Heart right ventricle (tissue), 16 donors: ENCODE results near the gene TTBK2. TPM values are rescaled to one million over a fixed set of nuclear protein-coding genes. Genes with fewer than 3 reads are reported as not detected.

Experiments used
- ATAC-seq, 8 donors: fragments of 200-7000 bp; cut with Tn5 transposase; one replicate each; pipeline ENCODE4 v1.9.1; 2020; ENCODE audit warnings: mild to moderate bottlenecking in 8 of 8, moderate library complexity in 8 of 8, moderate number of reproducible peaks in 1 of 8
- DNase-seq, 2 donors: peaks; one replicate each; pipeline ENCODE4 v3.0.0-alpha.2; 2020
- H3K27ac ChIP-seq, 10 donors: fragments of 200-600 bp; sonication (generic) in 2 of 10; one replicate each; pipeline versions ENCODE4 v1.5.0 to v1.8.0; 2020 to 2022; ENCODE audit warnings: mild to moderate bottlenecking in 3 of 10
- H3K27me3 ChIP-seq, 7 donors: fragments of 200-600 bp; one replicate each; pipeline ENCODE4 v1.8.0; 2021 to 2022; ENCODE audit warnings: mild to moderate bottlenecking in 2 of 7
- H3K36me3 ChIP-seq, 9 donors: fragments of 200-600 bp; sonication (generic) in 1 of 9; one replicate each; pipeline versions ENCODE4 v1.5.0 to v1.8.0; 2020 to 2022; ENCODE audit warnings: mild to moderate bottlenecking in 2 of 9
- H3K4me1 ChIP-seq, 9 donors: fragments of 200-600 bp; sonication (generic) in 1 of 9; one replicate each; pipeline versions ENCODE4 v1.5.0 to v1.8.0; 2020 to 2022; ENCODE audit warnings: mild to moderate bottlenecking in 4 of 9
- H3K4me3 ChIP-seq, 10 donors: fragments of 200-600 bp; sonication (generic) in 2 of 10; one replicate each; pipeline versions ENCODE4 v1.5.0 to v1.8.0; 2020 to 2022; ENCODE audit warnings: mild to moderate bottlenecking in 7 of 10, moderate library complexity in 2 of 10
- H3K9me3 ChIP-seq, 11 donors: fragments of 200-600 bp in 10 of 11; sonication (generic) in 2 of 11; one replicate each; pipeline versions ENCODE4 v1.5.0 to v1.8.0; 2013 to 2022; ENCODE audit warnings: mild to moderate bottlenecking in 2 of 11, control low read depth in 1 of 11, moderate library complexity in 1 of 11
- CTCF ChIP-seq, 9 donors: fragments of 200-600 bp; sonication (generic) in 2 of 9; IDR thresholded peaks; one replicate each; pipeline versions ENCODE4 v1.5.0 to v1.8.0; 2021 to 2022; ENCODE audit warnings: antibody characterized with exemption in 9 of 9, mild to moderate bottlenecking in 5 of 9, moderate library complexity in 1 of 9
- WGBS, 2 donors: extraction: QIAGEN DNeasy Blood & Tissue Kit; methylation state at CpG; one replicate each; pipeline ENCODE4 v1.1.7; 2013; ENCODE audit warnings: inconsistent platforms in 1 of 2; 5-methylcytosine and 5-hydroxymethylcytosine counted together
- intact Hi-C, 10 donors: fragments of 100-400 bp; cut with DNase I; formaldehyde crosslinking; loops; one replicate each; pipeline versions ENCODE4 v1.11.1 to v1.14.2; 2022
- polyA plus RNA-seq, 2 donors: library from polyadenylated mRNA; stranded (reverse); fragments of 200-250 nt; gene quantifications; one replicate each; pipeline ENCODE4 v1.2.3, GENCODE V29; 2013
- total RNA-seq, 10 donors: library from RNA; stranded (reverse); fragmentation: NEBNext Ultra II Directional in 3 of 10; extraction: Animal tissue kit (Norgen Biotek cat#: 25700) in 3 of 10; gene quantifications; one replicate each; pipeline versions ENCODE4 v1.2.1 to v1.2.4, GENCODE V29; 2021 to 2023
- donor health status: Arrhythmogenic right ventricular cardiomyopathy.
- donor health status: ischemic (EF 13 %, LVEDD 7.1; RV severe dilation, severe dysfunction).
- donor health status: healthy with polysubstance abuse.
- donor health status: DM: no; HTN: yes; CAD: no.
- donor health status: DM: no; HTN: no; CAD: no.
- donor health status: ischemic (EF 25% LVEDD 6.9; RV normal size, moderate dysfunction).
- donor health status: ischemic (EF 25% LVEDD 5.7; RV mildly dilated, moderate dysfunction).
- donor health status: healthy.
- donor health status: DM: yes; HTN: yes; CAD: no.
- donor health status: Ischemic cardiomyopathy.
- donor health status: ischemic (EF 35%, LVEDD 5.7; RV mildly dilated, moderate dysfunction).
- donor health status: nonischemic (EF 11% LVEDD 7.7; RV severe dilation, severe dysfunction).
- donor health status: DM: yes; HTN: yes; CAD: no.
- donor health status: PGD.
- donor health status: ischemic (EF 29% LVEDD 5.4; RV normal size, mild dysfunction).
- donor health status: nonischemic (EF 23%, LVEDD 6.1; RV moderate dilation, normal function).

The TTBK2 gene
- total and polyA plus RNA-seq, 12 donors, result 2.1 to 29.1 (median 22.1) TPM

- peak; percentile 82 to 96 (median 94) for ATAC-seq
- H3K9me3 ChIP-seq, result peaks cover 0 to 14% (median 5%) of the 10 kb centered on the region in 11 donors
- H3K27me3 ChIP-seq, result no peaks in the 10 kb centered on the region
- H3K4me3 ChIP-seq, result no peak overlapping the region
- WGBS, 2 donors, result 29 to 32% methylated on average over 4 of the region's 4 CpGs
- H3K4me1 ChIP-seq, result peaks cover 0 to 5% (median 0%) of the 10 kb centered on the region in 9 donors
- intact Hi-C loops, result loop anchor here in 9 of 10 donors (1.0 to 10.0 kb wide), 4 partner anchors 220 to 223 kb away; partner anchors contain the start of gene TTBK2 (in 1 of the 9)
- TF ChIP-seq CTCF (IDR thresholded peaks at IDR 0.05), result peak; percentile 57 to 84 (median 80)
- H3K36me3 ChIP-seq, result peaks cover 0 to 88% (median 10%) of the 10 kb centered on the region in 9 donors
- no peak overlapping the region for H3K27ac ChIP-seq
- DNase-seq, result peak in 1 of 2 donors; percentile 52
These were observed 216.1 kb downstream of the TTBK2 start for GRCh38 chr15:42704492-42704926.

GRCh38 chr15:42696626-42697025, 224.0 kb downstream of the TTBK2 start:
- Histone ChIP-seq H3K36me3 (peaks cover 0 to 100% (median 27%) of the 10 kb centered on the region in 9 donors), H3K9me3 (peaks cover 0 to 14% (median 5%) of the 10 kb centered on the region in 11 donors), H3K4me3 (no peak overlapping the region), H3K4me1 (peaks cover 0 to 5% (median 0%) of the 10 kb centered on the region in 9 donors), H3K27ac (no peak overlapping the region), H3K27me3 (no peaks in the 10 kb centered on the region)
- TF ChIP-seq CTCF (IDR thresholded peaks at IDR 0.05), result no peak
- 90% methylated on average over 5 of the region's 5 CpGs for WGBS, 2 donors
- ATAC-seq, result no peak
- intact Hi-C loops, result no loop called here
- DNase-seq, result no peak

- ATAC-seq, result peak in 2 of 8 donors; percentile 39 to 50
- Histone ChIP-seq H3K27ac (no peak overlapping the region), H3K36me3 (peaks cover 0 to 100% (median 27%) of the 10 kb centered on the region in 9 donors), H3K27me3 (no peaks in the 10 kb centered on the region), H3K4me3 (no peak overlapping the region), H3K9me3 (peaks cover 0 to 4% (median 0%) of the 10 kb centered on the region in 11 donors), H3K4me1 (peaks cover 0 to 5% (median 0%) of the 10 kb centered on the region in 9 donors)
- intact Hi-C loops, result no loop called here
- 88 to 97% methylated on average over 6 of the region's 6 CpGs for WGBS, 2 donors
- no peak for TF ChIP-seq CTCF (IDR thresholded peaks at IDR 0.05)
- DNase-seq, result peak in 1 of 2 donors; percentile 15
These were observed 225.0 kb downstream of the TTBK2 start for GRCh38 chr15:42695527-42696071.

GRCh38 chr15:42694398-42694797, 226.2 kb downstream of the TTBK2 start:
- Histone ChIP-seq H3K4me1 (peaks cover 0 to 5% (median 0%) of the 10 kb centered on the region in 9 donors), H3K27me3 (no peaks in the 10 kb centered on the region), H3K36me3 (peaks cover 0 to 100% (median 27%) of the 10 kb centered on the region in 9 donors), H3K9me3 (no peaks in the 10 kb centered on the region), H3K4me3 (no peak overlapping the region), H3K27ac (no peak overlapping the region)
- no peak for DNase-seq
- 96 to 97% methylated on average over 10 of the region's 10 CpGs for WGBS, 2 donors
- no peak for TF ChIP-seq CTCF (IDR thresholded peaks at IDR 0.05)
- no peak for ATAC-seq
- intact Hi-C loops, result no loop called here
